Kidney (tissue), 14 donors: ENCODE results near the gene PIP5K1B. TPM values are rescaled to one million over a fixed set of nuclear protein-coding genes. Genes with fewer than 3 reads are reported as not detected.

Source experiments
- DNase-seq, 5 donors: peaks; one replicate each; pipeline ENCODE4 v3.0.0-alpha.2; 2013 to 2020
- FAIRE-seq: peaks from 2 replicates; lab custom pipeline; 2012; peaks lifted over from hg19 to GRCh38; lab: Jason Lieb, UNC
- H3K27ac ChIP-seq, 2 donors: one replicate each; pipeline ENCODE4 v1.7.0; 2013; ENCODE audit warnings: low read depth in 2 of 2, low read length in 2 of 2, inconsistent platforms in 1 of 2
- H3K27me3 ChIP-seq: one replicate; pipeline ENCODE4 v1.7.1; 2013; ENCODE audit warnings: low read length, inconsistent platforms; ENCODE audit not compliant: control insufficient read depth, insufficient read depth
- H3K36me3 ChIP-seq, 3 donors: one replicate each; pipeline versions ENCODE4 v1.7.0 to v1.7.1; 2013; ENCODE audit warnings: low read length in 3 of 3, control low read depth in 1 of 3, inconsistent platforms in 1 of 3; ENCODE audit not compliant: insufficient read depth in 3 of 3, control insufficient read depth in 2 of 3
- H3K4me1 ChIP-seq, 3 donors: one replicate each; pipeline versions ENCODE4 v1.7.0 to v1.7.1; 2013; ENCODE audit warnings: low read length in 3 of 3, inconsistent platforms in 1 of 3, low read depth in 1 of 3; ENCODE audit not compliant: control insufficient read depth in 2 of 3, insufficient read depth in 2 of 3
- H3K4me3 ChIP-seq, 3 donors: one replicate each; pipeline versions ENCODE4 v1.7.0 to v1.8.1; 2013; ENCODE audit warnings: low read length in 3 of 3, control low read depth in 1 of 3, inconsistent platforms in 1 of 3
- H3K9ac ChIP-seq, 3 donors: one replicate each; pipeline versions ENCODE4 v1.7.0 to v1.7.1; 2013; ENCODE audit warnings: low read length in 3 of 3, control low read depth in 1 of 3, inconsistent platforms in 1 of 3
- H3K9me3 ChIP-seq, 3 donors: one replicate each; pipeline versions ENCODE4 v1.7.0 to v1.7.1; 2013; ENCODE audit warnings: low read length in 3 of 3, control low read depth in 1 of 3, inconsistent platforms in 1 of 3; ENCODE audit not compliant: control insufficient read depth in 2 of 3, insufficient read depth in 1 of 3
- intact Hi-C: fragments of 100-400 bp; cut with DNase I; formaldehyde crosslinking; loops from one replicate; pipeline ENCODE4 v1.11.1; 2022
- polyA plus RNA-seq: library from polyadenylated mRNA; stranded (reverse); fragments of 350-450 nt; fragmentation: Illumina TruSeq; extraction: RNeasy Lipid Tissue Mini Kit (QIAGEN cat#74804); gene quantifications from one replicate; pipeline ENCODE4 v1.2.3, GENCODE V29; 2014; ENCODE audit warnings: low read depth, low replicate concordance; ENCODE audit not compliant: insufficient read depth
- total RNA-seq: library from RNA; stranded (reverse); fragmentation: NEBNext Ultra II Directional; extraction: Animal tissue kit (Norgen Biotek cat#: 25700); gene quantifications from one replicate; pipeline ENCODE4 v1.2.1, GENCODE V29; 2021
- TF ChIP-seq, protein P1 (sequence below): IDR thresholded peaks from 3 replicates; pipeline ENCODE4 v1.5.1; 2012; ENCODE audit warnings: mild to moderate bottlenecking, moderate library complexity, borderline replicate concordance; ENCODE audit not compliant: insufficient read depth; ENCODE audit errors: extremely low read depth
- donor health status: control.
- donor health status: control.
- donor health status: control.
- donor health status: control.
- donor health status: control.
- donor health status: DM: yes; HTN: yes; CAD: no.
- donor health status: Normal renal cell carcinoma (clear cell type).

The PIP5K1B gene
- total and polyA plus RNA-seq, 2 donors from 2014 or later: 9.4 to 10.1 TPM

DNA sequence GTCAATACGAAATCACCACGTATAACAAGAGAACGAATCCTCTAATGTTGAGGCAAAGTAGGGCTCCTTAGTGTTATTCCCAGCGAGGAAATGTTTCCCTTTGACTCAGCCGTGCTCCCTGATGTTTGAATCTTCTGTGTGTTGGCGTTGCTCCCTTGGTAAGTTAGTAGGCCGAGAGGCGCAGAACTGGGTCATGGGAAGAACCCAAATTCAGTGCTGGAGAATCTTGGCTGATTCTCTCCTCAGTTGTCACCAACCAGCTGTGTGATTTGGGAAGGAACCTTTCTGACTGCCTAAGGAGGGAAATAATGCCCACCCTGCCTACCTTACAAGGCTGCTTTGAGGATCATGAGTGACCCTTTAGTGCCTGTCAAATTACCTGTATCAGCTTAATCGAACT is 286.4 kb downstream of the PIP5K1B start:
- Histone ChIP-seq H3K4me1 (no peaks in the 10 kb centered on the region), H3K27ac (no peak overlapping the region), H3K36me3 (no peaks in the 10 kb centered on the region), H3K27me3 (no peaks in the 10 kb centered on the region), H3K4me3 (no peak overlapping the region), H3K9me3 (no peaks in the 10 kb centered on the region), H3K9ac (no peak overlapping the region)
- FAIRE-seq (no peak), DNase-seq (no peak)
- intact Hi-C loops: no loop called here
- TF ChIP-seq, protein P1, sequence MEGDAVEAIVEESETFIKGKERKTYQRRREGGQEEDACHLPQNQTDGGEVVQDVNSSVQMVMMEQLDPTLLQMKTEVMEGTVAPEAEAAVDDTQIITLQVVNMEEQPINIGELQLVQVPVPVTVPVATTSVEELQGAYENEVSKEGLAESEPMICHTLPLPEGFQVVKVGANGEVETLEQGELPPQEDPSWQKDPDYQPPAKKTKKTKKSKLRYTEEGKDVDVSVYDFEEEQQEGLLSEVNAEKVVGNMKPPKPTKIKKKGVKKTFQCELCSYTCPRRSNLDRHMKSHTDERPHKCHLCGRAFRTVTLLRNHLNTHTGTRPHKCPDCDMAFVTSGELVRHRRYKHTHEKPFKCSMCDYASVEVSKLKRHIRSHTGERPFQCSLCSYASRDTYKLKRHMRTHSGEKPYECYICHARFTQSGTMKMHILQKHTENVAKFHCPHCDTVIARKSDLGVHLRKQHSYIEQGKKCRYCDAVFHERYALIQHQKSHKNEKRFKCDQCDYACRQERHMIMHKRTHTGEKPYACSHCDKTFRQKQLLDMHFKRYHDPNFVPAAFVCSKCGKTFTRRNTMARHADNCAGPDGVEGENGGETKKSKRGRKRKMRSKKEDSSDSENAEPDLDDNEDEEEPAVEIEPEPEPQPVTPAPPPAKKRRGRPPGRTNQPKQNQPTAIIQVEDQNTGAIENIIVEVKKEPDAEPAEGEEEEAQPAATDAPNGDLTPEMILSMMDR: no peak

DNA sequence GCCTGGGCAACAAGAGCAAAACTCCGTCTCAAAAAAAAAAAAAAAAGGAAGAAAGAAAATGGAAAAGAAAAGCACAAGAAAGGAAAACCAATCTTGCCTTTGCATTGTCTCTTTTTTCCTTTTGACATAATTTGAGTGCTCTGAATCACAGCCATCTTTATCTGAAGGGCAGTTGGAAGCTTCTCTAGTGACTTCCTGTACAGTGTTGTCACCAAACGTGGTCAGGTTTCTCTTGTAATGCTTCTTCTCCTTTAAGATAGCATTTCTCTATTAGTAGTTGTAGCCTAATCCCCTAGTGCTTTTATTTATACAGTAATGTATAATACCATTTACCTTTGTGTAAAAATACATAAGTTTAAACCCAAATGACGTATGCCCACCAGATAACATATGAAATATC is 290.7 kb downstream of the PIP5K1B start:
- Histone ChIP-seq H3K36me3 (no peaks in the 10 kb centered on the region), H3K9me3 (no peaks in the 10 kb centered on the region), H3K9ac (no peak overlapping the region), H3K27me3 (no peaks in the 10 kb centered on the region), H3K4me1 (no peaks in the 10 kb centered on the region), H3K4me3 (no peak overlapping the region), H3K27ac (no peak overlapping the region)
- intact Hi-C loops: no loop called here
- FAIRE-seq (no peak), DNase-seq (no peak)
- TF ChIP-seq, protein P1: no peak

DNA sequence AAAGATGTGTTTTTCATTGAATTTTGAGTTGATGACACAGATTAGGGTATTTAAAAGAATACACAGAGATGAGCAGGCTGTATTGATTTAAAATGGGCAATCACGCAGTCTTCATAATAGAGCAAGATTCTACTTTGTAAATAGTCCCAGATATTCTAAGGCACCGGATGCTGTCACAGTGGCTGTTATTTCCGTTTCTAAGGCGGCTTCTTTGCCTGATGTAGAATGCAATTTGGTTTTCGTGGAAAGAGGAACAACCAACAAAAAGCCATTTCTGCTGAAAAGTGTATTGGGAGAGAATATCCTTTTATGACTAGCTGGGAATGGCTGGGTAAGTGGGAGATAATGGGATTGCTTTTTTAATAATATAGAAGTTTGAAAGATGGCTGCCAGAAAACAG is 291.4 kb downstream of the PIP5K1B start:
- Histone ChIP-seq H3K4me1 (no peaks in the 10 kb centered on the region), H3K9me3 (no peaks in the 10 kb centered on the region), H3K9ac (no peak overlapping the region), H3K27ac (no peak overlapping the region), H3K27me3 (no peaks in the 10 kb centered on the region), H3K4me3 (no peak overlapping the region), H3K36me3 (no peaks in the 10 kb centered on the region)
- no peak for FAIRE-seq
- TF ChIP-seq, protein P1: no peak
- DNase-seq: no peak
- intact Hi-C loops: no loop called here

DNA sequence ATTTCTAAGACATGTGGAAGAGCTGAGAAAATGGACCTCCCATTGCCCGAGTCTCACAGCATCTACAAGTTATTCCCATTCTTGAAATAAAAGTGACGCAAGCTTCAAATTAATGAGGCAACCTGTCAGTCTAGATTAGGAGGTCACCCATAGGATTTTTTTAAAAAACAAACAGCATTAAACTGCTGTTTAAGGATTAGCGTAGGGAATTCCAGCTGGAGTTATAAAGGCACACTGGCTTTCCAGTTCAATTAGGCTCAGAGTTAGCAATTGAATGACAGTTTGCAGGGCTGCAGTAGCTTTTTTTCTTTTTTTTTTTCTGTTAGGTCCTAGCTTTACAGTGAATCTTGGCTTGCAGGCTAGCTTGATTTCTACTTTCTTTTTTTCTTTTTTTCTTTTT is 292.6 kb downstream of the PIP5K1B start:
- Histone ChIP-seq H3K9ac (no peak overlapping the region), H3K36me3 (no peaks in the 10 kb centered on the region), H3K4me3 (no peak overlapping the region), H3K27me3 (no peaks in the 10 kb centered on the region), H3K4me1 (no peaks in the 10 kb centered on the region), H3K9me3 (no peaks in the 10 kb centered on the region), H3K27ac (no peak overlapping the region)
- FAIRE-seq (no peak), DNase-seq (peak in 2 of 5 donors; percentile 45 to 68)
- intact Hi-C loops: no loop called here
- TF ChIP-seq, protein P1: no peak
